ENCODE results near the gene PCDHGA1.
"Not testable (repeated sequence)": the region's sequence is repeated elsewhere in the genome, so short reads cannot be mapped to it uniquely, and the experiment has no call there.

Gene PCDHGA1

GRCh38 chr5:141427783-141428426, 97.6 kb downstream of the PCDHGA1 start:
- in situ Hi-C loops (cut with HindIII; ENCODE audit: low pct_ligation_motif_present, low pct_unique_long_range_greater_than_20kb, low sequenced_read_pairs): no loop called here
- DNase-seq: no peak

- DNase-seq: no peak
Observed at GRCh38 chr5:141430332-141431113, 100.2 kb downstream of the PCDHGA1 start, which contains the start of gene PCDHGA12. Gene PCDHGA12 (plus strand): TSS chr5:141430507. CDS start chr5:141430760, 253 bp downstream.

GRCh38 chr5:141431286-141431685, 101.0 kb downstream of the PCDHGA1 start:
- in situ Hi-C loops (cut with HindIII; ENCODE audit: low pct_ligation_motif_present, low pct_unique_long_range_greater_than_20kb, low sequenced_read_pairs): no loop called here
- DNase-seq: no peak

More at GRCh38 chr5:141430332-141431113, 100.2 kb downstream of the PCDHGA1 start, which contains the start of gene PCDHGA12:
- in situ Hi-C loops (cut with HindIII; ENCODE audit: low pct_ligation_motif_present, low pct_unique_long_range_greater_than_20kb, low sequenced_read_pairs): no loop called here

GRCh38 chr5:141432308-141432707, 102.0 kb downstream of the PCDHGA1 start:
- not testable (repeated sequence) for DNase-seq

GRCh38 chr5:141432726-141433125, 102.4 kb downstream of the PCDHGA1 start:
- in situ Hi-C loops (cut with HindIII; ENCODE audit: low pct_ligation_motif_present, low pct_unique_long_range_greater_than_20kb, low sequenced_read_pairs); DNase-seq: not testable (repeated sequence)

More at GRCh38 chr5:141432308-141432707, 102.0 kb downstream of the PCDHGA1 start:
- in situ Hi-C loops (cut with HindIII; ENCODE audit: low pct_ligation_motif_present, low pct_unique_long_range_greater_than_20kb, low sequenced_read_pairs): not testable (repeated sequence)

GRCh38 chr5:141434006-141434405, 103.7 kb downstream of the PCDHGA1 start:
- in situ Hi-C loops (cut with HindIII; ENCODE audit: low pct_ligation_motif_present, low pct_unique_long_range_greater_than_20kb, low sequenced_read_pairs): no loop called here
- DNase-seq: no peak

- DNase-seq: no peak
- in situ Hi-C loops (cut with HindIII; ENCODE audit: low pct_ligation_motif_present, low pct_unique_long_range_greater_than_20kb, low sequenced_read_pairs): no loop called here
Observed at GRCh38 chr5:141437221-141437620, 106.9 kb downstream of the PCDHGA1 start.

- DNase-seq: no peak
- in situ Hi-C loops (cut with HindIII; ENCODE audit: low pct_ligation_motif_present, low pct_unique_long_range_greater_than_20kb, low sequenced_read_pairs): no loop called here
Observed at GRCh38 chr5:141439411-141440141, 109.3 kb downstream of the PCDHGA1 start.

- in situ Hi-C loops (cut with HindIII; ENCODE audit: low pct_ligation_motif_present, low pct_unique_long_range_greater_than_20kb, low sequenced_read_pairs): no loop called here
- DNase-seq: no peak
Observed at GRCh38 chr5:141440341-141440740, 110.0 kb downstream of the PCDHGA1 start.

- in situ Hi-C loops (cut with HindIII; ENCODE audit: low pct_ligation_motif_present, low pct_unique_long_range_greater_than_20kb, low sequenced_read_pairs): no loop called here
- DNase-seq: no peak
Observed at GRCh38 chr5:141441571-141442170, 111.4 kb downstream of the PCDHGA1 start.

GRCh38 chr5:141465351-141465750, 135.0 kb downstream of the PCDHGA1 start:
- in situ Hi-C loops (cut with HindIII; ENCODE audit: low pct_ligation_motif_present, low pct_unique_long_range_greater_than_20kb, low sequenced_read_pairs): no loop called here
- DNase-seq: no peak

- in situ Hi-C loops (cut with HindIII; ENCODE audit: low pct_ligation_motif_present, low pct_unique_long_range_greater_than_20kb, low sequenced_read_pairs): no loop called here
- DNase-seq: peak; percentile 95
Observed at GRCh38 chr5:141475625-141476131, 145.4 kb downstream of the PCDHGA1 start, which contains the start of gene PCDHGC3. Gene PCDHGC3 (plus strand): TSS chr5:141475966. CDS start chr5:141476117, 151 bp downstream.

- DNase-seq: peak; percentile 62
- in situ Hi-C loops (cut with HindIII; ENCODE audit: low pct_ligation_motif_present, low pct_unique_long_range_greater_than_20kb, low sequenced_read_pairs): no loop called here
Observed at GRCh38 chr5:141476132-141476911, 146.0 kb downstream of the PCDHGA1 start.

GRCh38 chr5:141477044-141477575, 146.8 kb downstream of the PCDHGA1 start:
- DNase-seq: no peak
- in situ Hi-C loops (cut with HindIII; ENCODE audit: low pct_ligation_motif_present, low pct_unique_long_range_greater_than_20kb, low sequenced_read_pairs): no loop called here

- no peak for DNase-seq
- in situ Hi-C loops (cut with HindIII; ENCODE audit: low pct_ligation_motif_present, low pct_unique_long_range_greater_than_20kb, low sequenced_read_pairs): no loop called here
Observed at GRCh38 chr5:141477815-141478214, 147.5 kb downstream of the PCDHGA1 start.

GRCh38 chr5:141478321-141478945, 148.1 kb downstream of the PCDHGA1 start:
- in situ Hi-C loops (cut with HindIII; ENCODE audit: low pct_ligation_motif_present, low pct_unique_long_range_greater_than_20kb, low sequenced_read_pairs): no loop called here
- DNase-seq: no peak

GRCh38 chr5:141479776-141480175, 149.5 kb downstream of the PCDHGA1 start:
- in situ Hi-C loops (cut with HindIII; ENCODE audit: low pct_ligation_motif_present, low pct_unique_long_range_greater_than_20kb, low sequenced_read_pairs): no loop called here
- DNase-seq: no peak

All from ACHN (cell line).